HEK293 (cell line): ENCODE results near the gene MATN1.

Source experiments
- CTCF ChIA-PET: fragments of 350-600 bp; formaldehyde crosslinking; extraction: SDS; loops from one replicate; lab custom pipeline; 2021; ENCODE audit warnings: antibody characterized with exemption; lab: Yijun Ruan, JAX
- POLR2A ChIA-PET: fragments of 300-600 bp; formaldehyde crosslinking; extraction: SDS; loops from one replicate; lab custom pipeline; 2020; ENCODE audit warnings: antibody characterized with exemption, inconsistent platforms; lab: Yijun Ruan, JAX
- H3K27ac ChIP-seq: fragments of 200-500 bp; sonication (Bioruptor generic); 2 replicates; pipeline ENCODE4 v1.5.1; 2014; ENCODE audit warnings: low read depth, low read length, control low read depth, inconsistent platforms; ENCODE audit errors: extremely low read depth
- H3K36me3 ChIP-seq, 2 experiments: fragments of 200-500 bp in 1 of 2; sonication (Bioruptor generic) in 1 of 2; 1 replicate in 1 of 2; 2 replicates in 1 of 2; pipeline ENCODE4 v1.5.1; 2014 to 2017; ENCODE audit warnings: inconsistent platforms in 2 of 2, low read length in 2 of 2; ENCODE audit not compliant: control insufficient read depth in 2 of 2, insufficient read depth in 1 of 2
- H3K4me1 ChIP-seq: fragments of 200-500 bp; sonication (Bioruptor generic); 2 replicates; pipeline ENCODE4 v1.5.1; 2014; ENCODE audit warnings: mild to moderate bottlenecking, low read length, inconsistent platforms; ENCODE audit not compliant: control insufficient read depth, insufficient read depth
- H3K4me3 ChIP-seq: 2 replicates; pipeline ENCODE4 v1.5.1; 2011; ENCODE audit warnings: low read depth, mild to moderate bottlenecking, control low read depth, low read length, moderate library complexity
- H3K9me3 ChIP-seq: fragments of 200-500 bp; sonication (Bioruptor generic); 2 replicates; pipeline ENCODE4 v1.5.1; 2014; ENCODE audit warnings: low read depth, low read length, inconsistent platforms; ENCODE audit not compliant: control insufficient read depth, insufficient read depth
- KLF9 ChIP-seq: fragments of 450-650 bp; formaldehyde crosslinking; IDR thresholded peaks from 2 replicates; pipeline ENCODE4 v1.5.1; 2016; ENCODE audit warnings: missing biosample characterization, missing genetic modification characterization, low read depth
- MEIS1 ChIP-seq: sonication (generic); formaldehyde crosslinking; IDR thresholded peaks from 2 replicates; pipeline ENCODE4 v1.8.1; 2022; ENCODE audit warnings: missing genetic modification reagents, mild to moderate bottlenecking, borderline replicate concordance
- MYNN ChIP-seq: fragments of 450-650 bp; formaldehyde crosslinking; IDR thresholded peaks from 2 replicates; pipeline ENCODE4 v1.5.1; 2016; ENCODE audit warnings: missing biosample characterization, missing genetic modification characterization, borderline replicate concordance
- RBAK ChIP-seq: fragments of 450-650 bp; formaldehyde crosslinking; IDR thresholded peaks from 2 replicates; pipeline ENCODE4 v1.5.1; 2016; ENCODE audit warnings: missing biosample characterization, missing genetic modification characterization
- REPIN1 ChIP-seq: fragments of 450-650 bp; formaldehyde crosslinking; IDR thresholded peaks from 2 replicates; pipeline ENCODE4 v1.5.1; 2017; ENCODE audit warnings: missing biosample characterization, missing genetic modification characterization, low read depth
- SP3 ChIP-seq: fragments of 450-650 bp; formaldehyde crosslinking; IDR thresholded peaks from 2 replicates; pipeline ENCODE4 v1.5.1; 2016; ENCODE audit warnings: missing biosample characterization, missing genetic modification characterization
- ZBTB8A ChIP-seq: fragments of 450-650 bp; formaldehyde crosslinking; IDR thresholded peaks from 2 replicates; pipeline ENCODE4 v1.5.1; 2016; ENCODE audit warnings: missing biosample characterization, missing genetic modification characterization
- ZFP37 ChIP-seq: fragments of 450-650 bp; formaldehyde crosslinking; IDR thresholded peaks from 2 replicates; pipeline ENCODE4 v1.5.1; 2016; ENCODE audit warnings: missing biosample characterization, missing genetic modification characterization
- ZFP69B ChIP-seq: fragments of 450-650 bp; formaldehyde crosslinking; IDR thresholded peaks from 2 replicates; pipeline ENCODE4 v1.5.1; 2016; ENCODE audit warnings: missing biosample characterization, missing genetic modification characterization
- ZIC2 ChIP-seq: fragments of 450-650 bp; formaldehyde crosslinking; IDR thresholded peaks from 2 replicates; pipeline ENCODE4 v1.5.1; 2016; ENCODE audit warnings: missing biosample characterization, missing genetic modification characterization
- ZNF114 ChIP-seq: fragments of 450-650 bp; formaldehyde crosslinking; IDR thresholded peaks from 2 replicates; pipeline ENCODE4 v1.5.0; 2017; ENCODE audit warnings: missing biosample characterization, missing genetic modification characterization
- ZNF211 ChIP-seq: fragments of 450-650 bp; formaldehyde crosslinking; IDR thresholded peaks from 2 replicates; pipeline ENCODE4 v1.5.1; 2016; ENCODE audit warnings: low read depth, missing biosample characterization, missing genetic modification characterization
- ZNF223 ChIP-seq: fragments of 450-650 bp; formaldehyde crosslinking; IDR thresholded peaks from 2 replicates; pipeline ENCODE4 v1.5.1; 2016; ENCODE audit warnings: missing biosample characterization, missing genetic modification characterization
- ZNF274 ChIP-seq, 2 experiments: fragments of 200-500 bp in 1 of 2; fragments of 450-650 bp in 1 of 2; sonication (Bioruptor generic) in 1 of 2; formaldehyde crosslinking in 1 of 2; IDR thresholded peaks; 2 replicates each; pipeline versions ENCODE4 v1.5.1 to v1.6.1; 2014 to 2016; ENCODE audit warnings: borderline replicate concordance in 1 of 2, inconsistent platforms in 1 of 2, low read length in 1 of 2, missing biosample characterization in 1 of 2, missing genetic modification characterization in 1 of 2
- ZNF37A ChIP-seq: fragments of 450-650 bp; IDR thresholded peaks from 2 replicates; pipeline ENCODE4 v1.5.1; 2018; ENCODE audit warnings: missing biosample characterization, missing genetic modification characterization
- ZNF473 ChIP-seq: fragments of 450-650 bp; formaldehyde crosslinking; IDR thresholded peaks from 2 replicates; pipeline ENCODE4 v1.5.1; 2017; ENCODE audit warnings: missing biosample characterization, missing genetic modification characterization
- ZNF529 ChIP-seq: fragments of 450-650 bp; formaldehyde crosslinking; IDR thresholded peaks from 2 replicates; pipeline ENCODE4 v1.5.1; 2017; ENCODE audit warnings: missing genetic modification characterization, missing biosample characterization; ENCODE audit not compliant: insufficient replicate concordance
- ZSCAN18 ChIP-seq: fragments of 450-650 bp; formaldehyde crosslinking; IDR thresholded peaks from 2 replicates; pipeline ENCODE4 v1.5.1; 2016; ENCODE audit warnings: missing biosample characterization, missing genetic modification characterization
- ZSCAN23 ChIP-seq: fragments of 450-650 bp; formaldehyde crosslinking; IDR thresholded peaks from 2 replicates; pipeline ENCODE4 v1.5.1; 2016; ENCODE audit warnings: missing biosample characterization, missing genetic modification characterization
- TF ChIP-seq, protein P1 (sequence below): fragments of 450-650 bp; formaldehyde crosslinking; IDR thresholded peaks from 2 replicates; pipeline ENCODE4 v1.5.1; 2016; ENCODE audit warnings: missing biosample characterization, missing genetic modification characterization, borderline replicate concordance
- TF ChIP-seq, protein P2 (sequence below): fragments of 450-650 bp; formaldehyde crosslinking; IDR thresholded peaks from 2 replicates; pipeline ENCODE4 v1.5.1; 2016; ENCODE audit warnings: missing biosample characterization, missing genetic modification characterization

MATN1 gene

GRCh38 chr1:30768830-30769718, 45.7 kb upstream of the MATN1 start:
- ChIA-PET POLR2A (no interaction called here), CTCF (interaction anchor here (0.9 to 1.5 kb wide), 3 partner anchors 10 to 53 kb away, joined by 3 to 9 read pairs (median 5); no protein-coding TSS in a partner anchor)
- Histone ChIP-seq H3K4me3 (no peak overlapping the region), H3K27ac (no peak overlapping the region), H3K36me3 (no peaks in the 10 kb centered on the region), H3K9me3 (no peaks in the 10 kb centered on the region), H3K4me1 (no peaks in the 10 kb centered on the region)
- no peak for TF ChIP-seq ZIC2 (tag by site-specific recombination)
- no peak for TF ChIP-seq REPIN1 (tag by site-specific recombination)
- TF ChIP-seq ZNF211 = no peak
- TF ChIP-seq, protein P1, sequence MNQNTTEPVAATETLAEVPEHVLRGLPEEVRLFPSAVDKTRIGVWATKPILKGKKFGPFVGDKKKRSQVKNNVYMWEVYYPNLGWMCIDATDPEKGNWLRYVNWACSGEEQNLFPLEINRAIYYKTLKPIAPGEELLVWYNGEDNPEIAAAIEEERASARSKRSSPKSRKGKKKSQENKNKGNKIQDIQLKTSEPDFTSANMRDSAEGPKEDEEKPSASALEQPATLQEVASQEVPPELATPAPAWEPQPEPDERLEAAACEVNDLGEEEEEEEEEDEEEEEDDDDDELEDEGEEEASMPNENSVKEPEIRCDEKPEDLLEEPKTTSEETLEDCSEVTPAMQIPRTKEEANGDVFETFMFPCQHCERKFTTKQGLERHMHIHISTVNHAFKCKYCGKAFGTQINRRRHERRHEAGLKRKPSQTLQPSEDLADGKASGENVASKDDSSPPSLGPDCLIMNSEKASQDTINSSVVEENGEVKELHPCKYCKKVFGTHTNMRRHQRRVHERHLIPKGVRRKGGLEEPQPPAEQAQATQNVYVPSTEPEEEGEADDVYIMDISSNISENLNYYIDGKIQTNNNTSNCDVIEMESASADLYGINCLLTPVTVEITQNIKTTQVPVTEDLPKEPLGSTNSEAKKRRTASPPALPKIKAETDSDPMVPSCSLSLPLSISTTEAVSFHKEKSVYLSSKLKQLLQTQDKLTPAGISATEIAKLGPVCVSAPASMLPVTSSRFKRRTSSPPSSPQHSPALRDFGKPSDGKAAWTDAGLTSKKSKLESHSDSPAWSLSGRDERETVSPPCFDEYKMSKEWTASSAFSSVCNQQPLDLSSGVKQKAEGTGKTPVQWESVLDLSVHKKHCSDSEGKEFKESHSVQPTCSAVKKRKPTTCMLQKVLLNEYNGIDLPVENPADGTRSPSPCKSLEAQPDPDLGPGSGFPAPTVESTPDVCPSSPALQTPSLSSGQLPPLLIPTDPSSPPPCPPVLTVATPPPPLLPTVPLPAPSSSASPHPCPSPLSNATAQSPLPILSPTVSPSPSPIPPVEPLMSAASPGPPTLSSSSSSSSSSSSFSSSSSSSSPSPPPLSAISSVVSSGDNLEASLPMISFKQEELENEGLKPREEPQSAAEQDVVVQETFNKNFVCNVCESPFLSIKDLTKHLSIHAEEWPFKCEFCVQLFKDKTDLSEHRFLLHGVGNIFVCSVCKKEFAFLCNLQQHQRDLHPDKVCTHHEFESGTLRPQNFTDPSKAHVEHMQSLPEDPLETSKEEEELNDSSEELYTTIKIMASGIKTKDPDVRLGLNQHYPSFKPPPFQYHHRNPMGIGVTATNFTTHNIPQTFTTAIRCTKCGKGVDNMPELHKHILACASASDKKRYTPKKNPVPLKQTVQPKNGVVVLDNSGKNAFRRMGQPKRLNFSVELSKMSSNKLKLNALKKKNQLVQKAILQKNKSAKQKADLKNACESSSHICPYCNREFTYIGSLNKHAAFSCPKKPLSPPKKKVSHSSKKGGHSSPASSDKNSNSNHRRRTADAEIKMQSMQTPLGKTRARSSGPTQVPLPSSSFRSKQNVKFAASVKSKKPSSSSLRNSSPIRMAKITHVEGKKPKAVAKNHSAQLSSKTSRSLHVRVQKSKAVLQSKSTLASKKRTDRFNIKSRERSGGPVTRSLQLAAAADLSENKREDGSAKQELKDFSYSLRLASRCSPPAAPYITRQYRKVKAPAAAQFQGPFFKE (tag by site-specific recombination) = no peak
- TF ChIP-seq ZNF114 (tag by site-specific recombination) = no peak
- no peak for TF ChIP-seq RBAK (tag by site-specific recombination)
- TF ChIP-seq ZSCAN23 (tag by site-specific recombination) = no peak
- no peak for TF ChIP-seq ZBTB8A (tag by site-specific recombination)
- no peak for TF ChIP-seq ZNF529 (tag by site-specific recombination)
- TF ChIP-seq ZNF37A (tag by site-specific recombination) = no peak
- TF ChIP-seq MEIS1 (CRISPR knock-in tag) = no peak
- no peak for TF ChIP-seq KLF9 (tag by site-specific recombination)
- TF ChIP-seq ZFP69B (tag by site-specific recombination) = no peak

GRCh38 chr1:30768159-30768829, 44.9 kb upstream of the MATN1 start:
- H3K4me1 ChIP-seq = no peaks in the 10 kb centered on the region
- ChIA-PET POLR2A (no interaction called here), CTCF (interaction anchor here (0.6 to 1.5 kb wide), 4 partner anchors 9 to 50 kb away, joined by 4 to 9 read pairs (median 5); no protein-coding TSS in a partner anchor)
- no peaks in the 10 kb centered on the region for H3K9me3 ChIP-seq
- no peak overlapping the region for H3K27ac ChIP-seq
- TF ChIP-seq SP3 (tag by site-specific recombination) (no peak), MYNN (tag by site-specific recombination) (no peak), ZSCAN18 (tag by site-specific recombination) (no peak), ZNF223 (tag by site-specific recombination) (no peak), ZNF274 (IDR thresholded peaks at IDR 0.05; ENCODE audit: low read length) (no peak), ZNF274 (tag by site-specific recombination; IDR thresholded peaks at IDR 0.05; ENCODE audit: borderline replicate concordance) (no peak), ZNF473 (no peak), ZFP37 (tag by site-specific recombination) (no peak)
- TF ChIP-seq, protein P2, sequence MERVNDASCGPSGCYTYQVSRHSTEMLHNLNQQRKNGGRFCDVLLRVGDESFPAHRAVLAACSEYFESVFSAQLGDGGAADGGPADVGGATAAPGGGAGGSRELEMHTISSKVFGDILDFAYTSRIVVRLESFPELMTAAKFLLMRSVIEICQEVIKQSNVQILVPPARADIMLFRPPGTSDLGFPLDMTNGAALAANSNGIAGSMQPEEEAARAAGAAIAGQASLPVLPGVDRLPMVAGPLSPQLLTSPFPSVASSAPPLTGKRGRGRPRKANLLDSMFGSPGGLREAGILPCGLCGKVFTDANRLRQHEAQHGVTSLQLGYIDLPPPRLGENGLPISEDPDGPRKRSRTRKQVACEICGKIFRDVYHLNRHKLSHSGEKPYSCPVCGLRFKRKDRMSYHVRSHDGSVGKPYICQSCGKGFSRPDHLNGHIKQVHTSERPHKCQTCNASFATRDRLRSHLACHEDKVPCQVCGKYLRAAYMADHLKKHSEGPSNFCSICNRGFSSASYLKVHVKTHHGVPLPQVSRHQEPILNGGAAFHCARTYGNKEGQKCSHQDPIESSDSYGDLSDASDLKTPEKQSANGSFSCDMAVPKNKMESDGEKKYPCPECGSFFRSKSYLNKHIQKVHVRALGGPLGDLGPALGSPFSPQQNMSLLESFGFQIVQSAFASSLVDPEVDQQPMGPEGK (tag by site-specific recombination) = no peak
- no peaks in the 10 kb centered on the region for H3K36me3 ChIP-seq
- H3K4me3 ChIP-seq = no peak overlapping the region
